Gastrocnemius medialis (tissue), 4 donors: ENCODE results near the gene ALS2CL. TPM values are rescaled to one million over a fixed set of nuclear protein-coding genes. Genes with fewer than 3 reads are reported as not detected.

Experiments
- ATAC-seq, 2 donors: fragments of 150-250 bp; one replicate each; pipeline ENCODE4 v1.9.1; 2016
- DNase-seq, 2 donors: peaks; one replicate each; pipeline ENCODE4 v3.0.0-alpha.2; 2019
- H3K27ac ChIP-seq, 4 donors: fragments of 200-600 bp; sonication (generic); 1 replicate in 1 of 4; 2 replicates in 3 of 4; pipeline ENCODE4 v1.5.1; 2016 to 2018; ENCODE audit warnings: mild to moderate bottlenecking in 2 of 4, moderate library complexity in 1 of 4
- H3K27me3 ChIP-seq, 3 donors: fragments of 200-600 bp; sonication (generic) in 2 of 3; 1 replicate in 1 of 3; 2 replicates in 2 of 3; pipeline versions ENCODE4 v1.5.1 to v1.6.0; 2016 to 2019; ENCODE audit warnings: mild to moderate bottlenecking in 1 of 3, moderate library complexity in 1 of 3
- H3K36me3 ChIP-seq, 2 donors: fragments of 200-600 bp; sonication (generic) in 1 of 2; one replicate each; pipeline ENCODE4 v1.5.1; 2017 to 2018
- H3K4me1 ChIP-seq, 2 donors: fragments of 200-600 bp; sonication (generic) in 1 of 2; one replicate each; pipeline ENCODE4 v1.5.1; 2016 to 2017; ENCODE audit warnings: mild to moderate bottlenecking in 2 of 2
- H3K4me3 ChIP-seq, 4 donors: fragments of 200-600 bp; sonication (generic) in 3 of 4; 1 replicate in 1 of 4; 2 replicates in 3 of 4; pipeline ENCODE4 v1.5.1; 2016 to 2019; ENCODE audit warnings: mild to moderate bottlenecking in 2 of 4
- H3K9me3 ChIP-seq, 3 donors: fragments of 200-600 bp; sonication (generic) in 2 of 3; 1 replicate in 1 of 3; 2 replicates in 2 of 3; pipeline ENCODE4 v1.5.1; 2016 to 2019
- CTCF ChIP-seq, 5 experiments: fragments of 450-650 bp in 3 of 5; fragments of 200-600 bp in 2 of 5; sonication (generic) in 2 of 5; IDR thresholded peaks in 4 of 5; conservative IDR thresholded peaks in 1 of 5; 1 replicate in 4 of 5; 2 replicates in 1 of 5; pipeline ENCODE4 v1.5.1; 2016 to 2019; ENCODE audit warnings: antibody characterized with exemption in 5 of 5, mild to moderate bottlenecking in 3 of 5, moderate library complexity in 3 of 5
- POLR2A ChIP-seq, 2 donors: fragments of 450-650 bp; IDR thresholded peaks; one replicate each; pipeline ENCODE4 v1.6.1; 2017; ENCODE audit warnings: antibody characterized with exemption in 2 of 2, mild to moderate bottlenecking in 2 of 2, moderate library complexity in 2 of 2
- in situ Hi-C, 4 donors: fragments of 200-750 bp; cut with MboI; loops; one replicate each; pipeline versions ENCODE4 v1.15.0 to v1.8.0; 2017; ENCODE audit warnings: low sequenced_read_pairs in 4 of 4
- intact Hi-C: fragments of 100-400 bp; cut with DNase I; formaldehyde crosslinking; loops from one replicate; pipeline ENCODE4 v1.15.1; 2023; ENCODE audit warnings: low total_unique reads
- total RNA-seq, 4 donors: library from RNA; depleted of rRNA; stranded (reverse); fragments of >200 nt; gene quantifications; one replicate each; pipeline versions ENCODE4 v1.1.0 to v1.2.3, GENCODE V29; 2016

Gene ALS2CL
- total RNA-seq, 4 donors from 2014 or later = 3.8 to 13.2 (median 6.2) TPM

GRCh38 chr3:46667657-46668056 is 25.8 kb downstream of the ALS2CL start:
- Histone ChIP-seq H3K9me3 (no peaks in the 10 kb centered on the region), H3K27ac (no peak overlapping the region), H3K27me3 (no peaks in the 10 kb centered on the region), H3K36me3 (peaks cover 0 to 6% of the 10 kb centered on the region in 2 donors), H3K4me1 (peaks cover 0 to 19% of the 10 kb centered on the region in 2 donors), H3K4me3 (no peak overlapping the region)
- in situ Hi-C loops = no loop called here
- no peak for ATAC-seq
- DNase-seq = peak; percentile 0 to 7
- TF ChIP-seq CTCF (IDR thresholded peaks at IDR 0.05 in 4 of 5, conservative IDR thresholded peaks at IDR 0.05 in 1 of 5) = no peak
- no peak for TF ChIP-seq POLR2A (IDR thresholded peaks at IDR 0.05)
- intact Hi-C loops = no loop called here

GRCh38 chr3:46667061-46667621 is 26.3 kb downstream of the ALS2CL start:
- no peaks in the 10 kb centered on the region for H3K9me3 ChIP-seq
- TF ChIP-seq POLR2A (IDR thresholded peaks at IDR 0.05) (no peak), CTCF (IDR thresholded peaks at IDR 0.05 in 4 of 5, conservative IDR thresholded peaks at IDR 0.05 in 1 of 5) (no peak)
- DNase-seq = peak; percentile 1 to 14
- in situ Hi-C loops (no loop called here), intact Hi-C loops (no loop called here)
- no peak for ATAC-seq
- peaks cover 0 to 22% of the 10 kb centered on the region in 2 donors for H3K4me1 ChIP-seq
- H3K27me3 ChIP-seq = no peaks in the 10 kb centered on the region
- peaks cover 0 to 6% of the 10 kb centered on the region in 2 donors for H3K36me3 ChIP-seq
- no peak overlapping the region for H3K4me3 ChIP-seq
- no peak overlapping the region for H3K27ac ChIP-seq

- in situ Hi-C loops (no loop called here), intact Hi-C loops (no loop called here)
- H3K27me3 ChIP-seq = no peaks in the 10 kb centered on the region
- peaks cover 0 to 22% of the 10 kb centered on the region in 2 donors for H3K4me1 ChIP-seq
- TF ChIP-seq POLR2A (IDR thresholded peaks at IDR 0.05) = no peak
- no peak for TF ChIP-seq CTCF (IDR thresholded peaks at IDR 0.05 in 4 of 5, conservative IDR thresholded peaks at IDR 0.05 in 1 of 5)
- H3K9me3 ChIP-seq = no peaks in the 10 kb centered on the region
- no peak overlapping the region for H3K27ac ChIP-seq
- DNase-seq = peak; percentile 0 to 6
- peaks cover 0 to 6% of the 10 kb centered on the region in 2 donors for H3K36me3 ChIP-seq
- no peak overlapping the region for H3K4me3 ChIP-seq
- no peak for ATAC-seq
Observed at GRCh38 chr3:46666453-46666845, 27.0 kb downstream of the ALS2CL start.

GRCh38 chr3:46665763-46666452 is 27.6 kb downstream of the ALS2CL start:
- Histone ChIP-seq H3K9me3 (no peaks in the 10 kb centered on the region), H3K27me3 (no peaks in the 10 kb centered on the region), H3K4me3 (no peak overlapping the region), H3K36me3 (peaks cover 0 to 5% of the 10 kb centered on the region in 2 donors), H3K27ac (no peak overlapping the region), H3K4me1 (peaks cover 2 to 23% of the 10 kb centered on the region in 2 donors)
- DNase-seq (peak in 1 of 2 donors; percentile 7), ATAC-seq (no peak)
- intact Hi-C loops = no loop called here
- in situ Hi-C loops = no loop called here
- TF ChIP-seq CTCF (IDR thresholded peaks at IDR 0.05 in 4 of 5, conservative IDR thresholded peaks at IDR 0.05 in 1 of 5) (no peak), POLR2A (IDR thresholded peaks at IDR 0.05) (no peak)
